ENCODE results near the gene LSAMP. TPM values are rescaled to one million over a fixed set of nuclear protein-coding genes. Genes with fewer than 3 reads are reported as not detected.

Gene LSAMP
- total and polyA plus RNA-seq, 2 of the 8 experiments (the other 6 are each of a cell fraction or from before 2014, with no cell fraction given): 1.8 to 5.7 TPM

- Histone ChIP-seq H2BK15ac (ENCODE audit: low read length) (no peak overlapping the region), H2AK5ac (ENCODE audit: low read depth, low read length) (no peak overlapping the region), H3K4me1 (replicated peaks in 1 of 4; ENCODE audit: control insufficient read depth in 3 of 4, insufficient read depth in 4 of 4, low read length in 3 of 4) (peaks cover 6 to 13% (median 9%) of the 10 kb centered on the region in 4 experiments; a peak in 5 of 7 replicates), H2BK20ac (ENCODE audit: low read length) (no peak overlapping the region), H4K5ac (ENCODE audit: insufficient read length, low read depth, low read length) (no peak overlapping the region), H3K79me2 (ENCODE audit: control insufficient read depth in 1 of 2, insufficient read depth in 2 of 2, low read length in 2 of 2) (no peaks in the 10 kb centered on the region), H2AFZ (ENCODE audit: low read length) (no peak overlapping the region), H4K91ac (replicated peaks; ENCODE audit: insufficient read length, low read length) (no peak overlapping the region), H2BK120ac (replicated peaks; ENCODE audit: low read depth, low read length) (no peak overlapping the region), H3K79me1 (ENCODE audit: low read depth, low read length) (no peaks in the 10 kb centered on the region), H3K56ac (replicated peaks; ENCODE audit: insufficient read length, low read depth, low read length) (no peak overlapping the region), H3K14ac (ENCODE audit: insufficient read length) (no peak overlapping the region), H3K23ac (ENCODE audit: insufficient read length) (no peak overlapping the region), H3K27ac (ENCODE audit: low read depth, low read length) (no peak overlapping the region), H2BK12ac (ENCODE audit: low read depth, low read length) (no peak overlapping the region), H3K4me2 (ENCODE audit: insufficient read depth in 1 of 2, low read depth in 2 of 2, low read length in 2 of 2) (peak overlapping the region in 1 of 2 experiments; percentile 99; a peak in 1 of 4 replicates), H2BK5ac (ENCODE audit: low read depth, low read length) (no peak overlapping the region), H3K4ac (replicated peaks; ENCODE audit: insufficient read length, low read depth, low read length) (no peak overlapping the region), H3K9ac (replicated peaks in 1 of 4; ENCODE audit: extremely low read depth in 1 of 4, low read depth in 3 of 4, low read length in 3 of 4) (no peak overlapping the region), H3K36me3 (ENCODE audit: control insufficient read depth in 2 of 4, insufficient read depth in 4 of 4, low read length in 3 of 4) (no peaks in the 10 kb centered on the region), H4K8ac (ENCODE audit: extremely low read depth, insufficient read depth, low read length) (no peak overlapping the region), H3K9me3 (ENCODE audit: insufficient read depth in 2 of 2, low read depth in 1 of 2, low read length in 1 of 2) (no peaks in the 10 kb centered on the region), H3K18ac (ENCODE audit: extremely low read depth, low read length) (no peak overlapping the region), H3K23me2 (ENCODE audit: low read depth, low read length) (peaks cover 9% of the 10 kb centered on the region), H3K27me3 (replicated peaks in 1 of 4; ENCODE audit: control insufficient read depth in 3 of 4, extremely low read depth in 1 of 4, insufficient read depth in 3 of 4, low read length in 3 of 4) (peaks cover 0 to 17% (median 3%) of the 10 kb centered on the region in 4 experiments; a peak in 3 of 7 replicates), H4K20me1 (replicated peaks in 1 of 2; ENCODE audit: control insufficient read depth in 1 of 2, insufficient read depth in 2 of 2, low read length in 2 of 2) (no peaks in the 10 kb centered on the region), H3K4me3 (ENCODE audit: extremely low read depth in 1 of 4, insufficient read depth in 2 of 4, low read depth in 3 of 4, low read length in 4 of 4) (peak overlapping the region in 1 of 4 experiments; percentile 67; a peak in 1 of 8 replicates)
- no peak for FAIRE-seq
- POLR2A ChIA-PET (ENCODE audit: partially characterized antibody): no interaction called here
- CTCF ChIA-PET (ENCODE audit: partially characterized antibody): interaction anchor here (0.6 to 2.5 kb wide), 5 partner anchors 8 to 156 kb away, joined by 3 to 8 read pairs (median 3); no protein-coding TSS in a partner anchor
- 77% methylated on average over 4 of the region's 4 CpGs; no CpG with 5 or more reads in 1 of the 2 experiments for WGBS, 2 experiments (ENCODE audit: extremely low coverage in 1 of 2, insufficient coverage in 1 of 2, insufficient read length in 1 of 2, insufficient replicate concordance in 2 of 2, low coverage in 1 of 2, low lambda C conversion rate in 2 of 2, missing lambda C conversion rate in 1 of 2)
- DNase-seq (ENCODE audit: low read depth in 1 of 2, low spot score in 2 of 2): no peak
- TF ChIP-seq BRCA1 (IDR thresholded peaks at IDR 0.05; ENCODE audit: low read depth, low read length) (no peak), ZNF274 (IDR thresholded peaks at IDR 0.05; ENCODE audit: borderline replicate concordance, extremely low read depth, low read length) (no peak), SIRT6 (IDR thresholded peaks at IDR 0.05; ENCODE audit: low read length) (no peak), CTCF (IDR thresholded peaks at IDR 0.05; ENCODE audit: control extremely low read depth in 1 of 3, insufficient read depth in 1 of 3, low read depth in 1 of 3, low read length in 3 of 3) (no peak), CHD2 (IDR thresholded peaks at IDR 0.05; ENCODE audit: low read length) (no peak), SAP30 (IDR thresholded peaks at IDR 0.05; ENCODE audit: insufficient read depth, insufficient replicate concordance, low read length) (no peak), HDAC2 (IDR thresholded peaks at IDR 0.05; ENCODE audit: borderline replicate concordance in 1 of 2, low read depth in 2 of 2, low read length in 2 of 2) (no peak), TAF7 (optimal IDR thresholded peaks at IDR 0.05; ENCODE audit: borderline replicate concordance, low read depth, low read length) (no peak), POLR2AphosphoS5 (IDR thresholded peaks at IDR 0.05; ENCODE audit: low read depth, low read length) (no peak), TEAD4 (IDR thresholded peaks at IDR 0.05; ENCODE audit: low read depth, low read length) (no peak), SUZ12 (IDR thresholded peaks at IDR 0.05; ENCODE audit: low read length) (no peak)
Measured at GRCh38 chr3:116443191-116443661, 2.1 kb downstream of the LSAMP start.

Measured in H1 (cell line).